GM19324 (cell line): Measurements from ENCODE around the gene SORCS2.

Experiments
- ATAC-seq: cut with Tn5 transposase; IDR thresholded peaks from one replicate; pipeline ENCODE4 v1.9.1; 2021; ENCODE audit warnings: mild to moderate bottlenecking, moderate library complexity; ENCODE audit not compliant: unreplicated experiment, low FRiP score

The SORCS2 gene

GRCh38 chr4:7343081-7343655 is 150.8 kb downstream of the SORCS2 start:
- no peak for ATAC-seq

GRCh38 chr4:7343950-7344349 is 151.6 kb downstream of the SORCS2 start:
- no peak for ATAC-seq

- no peak for ATAC-seq
These were observed 152.4 kb downstream of the SORCS2 start for GRCh38 chr4:7344636-7345155.

- no peak for ATAC-seq
These were observed 155.6 kb downstream of the SORCS2 start for GRCh38 chr4:7347981-7348380.

DNA sequence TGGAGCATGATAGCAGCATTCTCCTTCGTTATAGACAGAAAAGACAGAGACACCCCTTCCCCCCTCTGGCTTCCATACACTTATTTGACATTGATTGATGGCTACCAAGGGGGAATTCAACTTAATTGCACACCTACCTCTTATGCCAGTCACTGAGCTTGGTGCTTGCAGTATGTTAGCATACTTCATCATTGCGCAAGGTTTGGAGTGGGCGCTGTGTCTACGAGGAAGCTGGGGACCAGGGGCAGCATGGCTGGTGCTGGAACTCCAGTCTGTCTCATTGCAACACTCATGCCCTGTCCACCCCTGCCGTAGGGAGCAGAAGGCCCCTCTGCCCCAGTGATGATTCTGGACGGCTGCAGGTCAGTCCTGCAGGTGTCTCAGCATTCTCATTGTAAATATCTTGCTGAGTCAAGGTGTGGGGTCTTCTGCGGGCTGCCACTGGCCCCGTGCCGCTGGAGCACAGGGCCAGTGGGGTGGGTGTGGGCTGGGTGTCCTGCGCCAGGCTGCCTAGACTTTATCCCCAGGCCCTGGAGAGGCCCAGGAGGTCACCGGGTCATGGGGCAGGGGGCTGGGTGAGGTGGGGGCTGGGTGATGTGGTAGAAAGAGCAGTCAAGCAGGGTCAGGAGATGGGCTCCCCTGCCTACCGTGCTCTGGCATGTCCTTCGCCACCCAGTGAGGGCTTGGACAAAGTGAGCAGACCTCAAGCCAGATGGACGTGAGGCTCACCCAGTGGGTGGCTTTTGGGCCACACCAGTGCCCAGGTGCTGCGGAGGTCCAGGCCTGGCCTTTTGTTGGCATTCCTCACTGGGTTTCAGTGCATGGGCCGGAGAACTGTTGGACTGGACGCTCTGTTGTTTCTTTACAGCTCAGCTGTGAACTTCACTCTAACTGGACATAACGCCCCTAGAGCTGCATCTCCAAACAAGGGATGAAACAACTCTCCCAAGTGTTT is 156.9 kb downstream of the SORCS2 start:
- ATAC-seq, result no peak

- ATAC-seq, result no peak
These were observed 158.1 kb downstream of the SORCS2 start for GRCh38 chr4:7350396-7350795.

DNA sequence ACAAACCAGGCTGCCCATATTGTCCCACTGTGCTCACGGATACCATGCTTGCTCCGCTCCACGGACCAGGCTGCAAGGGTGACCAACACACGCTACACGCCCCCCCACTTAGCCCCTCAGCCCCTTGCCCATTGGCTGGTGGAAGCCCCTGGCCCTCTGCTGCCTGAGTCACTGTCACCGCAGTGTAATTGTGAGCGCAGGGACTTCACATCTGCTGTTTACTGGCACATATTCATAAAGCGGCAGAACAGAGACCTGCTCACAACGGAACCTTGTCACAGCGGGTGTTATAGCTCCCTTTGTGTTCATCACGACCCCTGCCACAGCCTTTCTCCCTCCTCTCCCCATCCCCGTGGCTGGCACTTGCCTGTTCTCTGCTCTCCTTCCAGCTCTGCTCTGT is 158.7 kb downstream of the SORCS2 start:
- ATAC-seq, result no peak

GRCh38 chr4:7352486-7352885 is 160.1 kb downstream of the SORCS2 start:
- no peak for ATAC-seq

DNA sequence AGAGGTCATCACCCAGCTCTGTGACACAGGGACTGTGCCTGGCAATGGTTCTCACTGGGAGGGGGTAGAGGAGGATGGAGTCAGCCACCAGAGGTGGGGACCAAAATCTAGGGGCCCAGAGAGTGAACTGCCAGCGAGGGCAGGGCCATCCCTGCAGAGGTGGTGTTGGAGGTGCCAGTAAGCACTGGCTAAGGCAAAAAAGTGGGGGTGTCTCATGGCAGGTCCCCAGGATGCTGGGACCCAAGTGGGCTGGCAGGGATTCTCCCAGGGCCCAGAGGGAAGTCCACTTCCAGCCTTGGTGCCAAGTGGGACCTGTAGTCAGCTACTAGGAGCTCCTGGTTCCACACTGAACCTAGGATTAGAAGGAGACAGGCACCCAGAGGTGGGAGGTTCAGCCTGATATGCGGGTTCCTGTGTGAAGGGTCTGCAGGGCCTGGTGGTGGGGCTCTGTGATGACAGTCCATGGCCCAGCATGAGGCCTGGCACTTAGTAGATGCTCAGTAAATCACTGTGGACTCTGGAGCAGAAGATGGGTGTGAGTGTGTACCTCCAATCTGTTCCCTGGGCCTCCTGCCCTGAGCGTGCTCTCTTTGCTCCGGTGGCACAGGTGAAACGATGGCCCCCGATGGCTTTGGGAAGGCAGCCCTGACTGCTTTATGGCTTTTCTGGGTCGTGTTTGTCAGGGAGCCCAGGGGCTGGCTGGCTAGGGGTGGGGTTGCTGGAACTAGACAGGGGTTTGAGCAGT is 160.9 kb downstream of the SORCS2 start:
- ATAC-seq, result no peak

GRCh38 chr4:7353846-7354610 is 161.7 kb downstream of the SORCS2 start:
- ATAC-seq, result no peak

- ATAC-seq, result no peak
These were observed 162.6 kb downstream of the SORCS2 start for GRCh38 chr4:7354927-7355326.

- no peak for ATAC-seq
These were observed 163.5 kb downstream of the SORCS2 start for GRCh38 chr4:7355795-7356194.

GRCh38 chr4:7356667-7357310 is 164.5 kb downstream of the SORCS2 start:
- ATAC-seq, result no peak

DNA sequence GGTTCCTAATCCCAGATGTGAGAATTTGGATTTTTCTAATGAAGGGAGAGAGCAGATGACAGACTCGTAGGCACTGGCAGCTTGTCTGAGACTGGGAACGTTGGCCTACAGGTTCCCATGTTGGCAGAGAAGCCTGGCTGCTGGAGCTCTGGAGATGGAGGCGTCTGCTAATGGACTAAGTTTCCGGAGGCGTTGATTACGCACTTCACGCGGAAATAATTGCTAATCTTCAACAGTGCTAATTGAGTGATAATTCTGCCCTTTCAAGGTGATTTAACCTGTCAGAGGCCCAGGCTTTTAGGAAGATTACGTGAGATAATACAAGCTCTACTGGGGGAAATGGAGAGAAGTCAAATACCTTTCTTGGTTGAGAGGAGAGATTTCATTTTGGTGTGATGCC is 165.0 kb downstream of the SORCS2 start:
- no peak for ATAC-seq

DNA sequence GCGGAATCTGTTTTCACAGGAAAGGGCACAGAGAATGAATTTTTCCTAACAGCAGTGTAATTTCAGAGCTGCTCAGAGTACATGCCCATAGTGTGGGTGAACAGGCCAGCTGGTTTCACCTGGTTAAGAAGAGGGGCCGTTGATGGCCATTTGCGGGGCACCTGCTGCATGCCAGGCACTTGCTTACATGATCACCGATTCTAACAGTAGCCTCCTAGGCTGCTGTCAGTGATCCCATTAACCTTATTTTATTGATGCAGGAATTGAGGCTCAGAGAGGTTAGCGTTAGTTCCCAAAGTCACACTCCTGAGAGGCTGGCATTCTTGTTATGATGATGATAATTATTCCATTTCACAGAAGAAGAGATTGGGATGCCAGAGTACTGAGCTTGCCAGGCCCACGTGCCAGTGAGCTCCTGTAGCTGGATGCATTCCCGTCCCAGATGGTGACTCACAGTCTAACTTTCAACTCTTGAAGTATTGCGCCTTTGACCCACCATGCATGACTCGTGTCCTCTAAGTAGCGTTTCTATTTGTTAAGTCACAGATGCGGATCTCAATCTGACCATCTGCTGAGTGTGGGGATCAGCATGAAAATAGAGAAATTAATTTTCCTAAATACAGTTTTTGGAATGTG is 165.9 kb downstream of the SORCS2 start:
- no peak for ATAC-seq

DNA sequence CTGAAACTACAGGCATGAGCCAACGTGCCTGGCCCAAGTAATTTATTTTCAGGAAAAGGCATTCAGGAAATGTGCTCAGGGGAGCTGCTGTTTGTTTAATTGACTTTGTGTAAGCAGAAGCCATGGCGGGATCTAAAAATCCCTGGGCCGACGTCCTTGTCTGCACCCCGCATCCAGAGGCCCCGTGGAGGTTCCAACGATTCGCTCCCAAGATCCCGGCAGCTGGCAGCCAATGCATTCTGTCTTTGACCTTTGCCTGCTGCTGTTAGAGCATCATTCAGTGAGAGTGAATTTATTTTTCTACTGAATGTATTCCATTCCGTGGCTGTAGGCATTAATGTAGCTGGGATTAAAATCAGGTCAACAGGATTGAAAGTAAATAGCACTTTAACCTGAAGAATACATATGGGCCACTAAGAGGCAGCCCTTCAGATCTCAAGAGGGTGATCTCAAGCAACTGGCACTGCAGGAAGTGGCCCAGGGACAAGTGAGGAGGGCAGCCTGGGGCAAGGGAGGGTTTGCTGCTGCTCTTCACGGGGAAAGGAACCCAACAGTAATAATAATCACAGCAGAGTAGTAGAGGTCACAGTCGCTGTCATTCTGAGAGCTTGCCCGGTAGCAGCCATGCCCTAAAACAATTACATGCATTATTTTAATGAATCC is 167.2 kb downstream of the SORCS2 start:
- no peak for ATAC-seq

DNA sequence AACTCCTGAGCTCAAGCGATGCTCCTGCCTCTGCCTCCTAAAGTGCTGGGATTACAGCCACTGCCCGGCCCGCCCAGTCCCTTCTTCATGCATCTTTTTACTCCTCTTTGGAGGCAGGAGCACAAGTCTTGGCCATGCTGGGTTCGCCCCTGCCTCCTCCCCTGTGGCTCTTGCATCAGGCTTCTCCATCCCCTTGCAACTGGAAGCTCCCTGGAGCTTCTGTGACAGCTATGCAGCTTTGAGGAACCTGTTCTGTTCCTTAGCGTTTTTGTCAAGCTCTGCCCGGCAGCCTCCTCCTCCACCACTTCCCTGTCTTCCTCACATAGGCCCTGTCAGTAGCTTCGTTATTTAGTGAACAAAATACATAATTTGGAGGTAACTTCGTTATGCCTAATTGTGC is 168.5 kb downstream of the SORCS2 start:
- ATAC-seq, result no peak

GRCh38 chr4:7361280-7361895 is 169.1 kb downstream of the SORCS2 start:
- no peak for ATAC-seq
